Neural cell (in vitro differentiated cells): ENCODE results near the gene SKOR2. TPM values are rescaled to one million over a fixed set of nuclear protein-coding genes. Genes with fewer than 3 reads are reported as not detected.
A peak's percentile ranks its signal among the peaks of the same experiment; 100 is the strongest.

Source experiments
- H2AFZ ChIP-seq: fragments of 200-600, 300-800 bp; sonication (generic), shearing (Covaris generic); 2 replicates; pipeline ENCODE4 v1.6.0; 2014; ENCODE audit warnings: low read depth, mild to moderate bottlenecking, antibody characterized with exemption, low read length, moderate library complexity
- H3F3A ChIP-seq: fragments of 200-600 bp; shearing (Covaris generic); 2 replicates; pipeline ENCODE4 v1.6.1; 2016; ENCODE audit warnings: mild to moderate bottlenecking, moderate library complexity, mixed read lengths, antibody characterized with exemption, low read length; ENCODE audit not compliant: insufficient read depth, poor library complexity, severe bottlenecking
- H3K27ac ChIP-seq: fragments of 200-600, 300-800 bp; sonication (generic), shearing (Covaris generic); 2 replicates; pipeline ENCODE4 v1.5.1; 2014; ENCODE audit warnings: mild to moderate bottlenecking, low read length, moderate library complexity
- H3K27me3 ChIP-seq: fragments of 300-800, 200-600 bp; sonication (generic), shearing (Covaris generic); 2 replicates; pipeline ENCODE4 v1.6.0; 2014; ENCODE audit warnings: mild to moderate bottlenecking, low read depth, low read length, moderate library complexity; ENCODE audit not compliant: insufficient read depth
- H3K36me3 ChIP-seq: fragments of 300-800, 200-600 bp; sonication (generic), shearing (Covaris generic); 2 replicates; pipeline ENCODE4 v1.5.1; 2014; ENCODE audit warnings: mild to moderate bottlenecking, antibody characterized with exemption, low read length, moderate library complexity; ENCODE audit not compliant: insufficient read depth
- H3K4me2 ChIP-seq: fragments of 300-800, 200-600 bp; sonication (generic), shearing (Covaris generic); 2 replicates; pipeline ENCODE4 v1.6.0; 2014; ENCODE audit warnings: mild to moderate bottlenecking, low read length
- H3K4me3 ChIP-seq: fragments of 300-800, 200-600 bp; sonication (generic), shearing (Covaris generic); 2 replicates; pipeline ENCODE4 v1.5.1; 2014; ENCODE audit warnings: mild to moderate bottlenecking, low read length, moderate library complexity
- H3K79me2 ChIP-seq: fragments of 200-600 bp; shearing (Covaris generic); replicated peaks from 2 replicates; pipeline ENCODE4 v1.6.0; 2014; ENCODE audit warnings: mild to moderate bottlenecking, low read length, moderate library complexity; ENCODE audit not compliant: insufficient read depth
- H3K9ac ChIP-seq: fragments of 300-800, 200-600 bp; sonication (generic), shearing (Covaris generic); 2 replicates; pipeline ENCODE4 v1.6.1; 2016; ENCODE audit warnings: mild to moderate bottlenecking, low read length, mixed read lengths
- H3K9me2 ChIP-seq: fragments of 200-600 bp; shearing (Covaris generic); 2 replicates; pipeline ENCODE4 v1.6.1; 2016; ENCODE audit warnings: mild to moderate bottlenecking, low read length, mixed read lengths; ENCODE audit not compliant: insufficient read depth
- H3K9me3 ChIP-seq: fragments of 200-600, 300-800 bp; sonication (generic), shearing (Covaris generic); 2 replicates; pipeline ENCODE4 v1.6.1; 2016; ENCODE audit warnings: mild to moderate bottlenecking, mixed run types, low read length, moderate library complexity, mixed read lengths
- H4K20me1 ChIP-seq: fragments of 200-600 bp; shearing (Covaris generic); 2 replicates; pipeline ENCODE4 v1.6.1; 2016; ENCODE audit warnings: mild to moderate bottlenecking, mixed run types; ENCODE audit not compliant: insufficient read depth
- CTCF ChIP-seq: fragments of 450-650 bp; IDR thresholded peaks from 2 replicates; pipeline ENCODE4 v1.5.1; 2014; ENCODE audit warnings: antibody characterized with exemption, mild to moderate bottlenecking, moderate library complexity; ENCODE audit not compliant: poor library complexity, severe bottlenecking
- EP300 ChIP-seq: fragments of 450-650 bp; conservative IDR thresholded peaks from 2 replicates; pipeline ENCODE4 v1.6.1; 2014; ENCODE audit warnings: antibody characterized with exemption, mild to moderate bottlenecking, moderate library complexity; ENCODE audit not compliant: poor library complexity, severe bottlenecking
- EZH2 ChIP-seq: fragments of 200-600, 300-800 bp; shearing (Covaris generic), sonication (generic); IDR thresholded peaks from 2 replicates; pipeline ENCODE4 v1.6.1; 2014; ENCODE audit warnings: antibody characterized with exemption, low read length, borderline replicate concordance, mild to moderate bottlenecking; ENCODE audit not compliant: insufficient read depth, poor library complexity, severe bottlenecking
- MXI1 ChIP-seq: fragments of 450-650 bp; conservative IDR thresholded peaks from 2 replicates; pipeline ENCODE4 v1.6.1; 2014; ENCODE audit warnings: antibody characterized with exemption, mild to moderate bottlenecking; ENCODE audit not compliant: poor library complexity, severe bottlenecking
- POLR2AphosphoS5 ChIP-seq: IDR thresholded peaks from 2 replicates; pipeline ENCODE4 v1.6.1; 2012
- RAD21 ChIP-seq: fragments of 450-650 bp; conservative IDR thresholded peaks from 2 replicates; pipeline ENCODE4 v1.6.1; 2014; ENCODE audit warnings: antibody characterized with exemption, mild to moderate bottlenecking, moderate library complexity
- REST ChIP-seq: IDR thresholded peaks from 2 replicates; pipeline ENCODE4 v1.6.1; 2012; ENCODE audit warnings: borderline replicate concordance
- SMC3 ChIP-seq: fragments of 450-650 bp; conservative IDR thresholded peaks from 2 replicates; pipeline ENCODE4 v1.6.1; 2014; ENCODE audit warnings: antibody characterized with exemption, mild to moderate bottlenecking, moderate library complexity; ENCODE audit not compliant: poor library complexity
- TAF1 ChIP-seq: IDR thresholded peaks from 2 replicates; pipeline ENCODE4 v1.6.1; 2012; ENCODE audit warnings: low read depth
- polyA plus RNA-seq: library from polyadenylated mRNA; depleted of rRNA; stranded (reverse); fragments of >200 nt; gene quantifications from 2 replicates; pipeline ENCODE4 v1.2.3, GENCODE V29; 2014

SKOR2 gene
- polyA plus RNA-seq, 1 donor from 2014 or later: not detected

- Histone ChIP-seq H4K20me1 (no peaks in the 10 kb centered on the region), H3K4me2 (no peak overlapping the region), H3K9ac (no peak overlapping the region), H3K79me2 (no peaks in the 10 kb centered on the region), H3K9me2 (no peaks in the 10 kb centered on the region), H3K27me3 (peaks cover 100% of the 10 kb centered on the region), H3K36me3 (no peaks in the 10 kb centered on the region), H3K4me3 (no peak overlapping the region), H3F3A (no peaks in the 10 kb centered on the region), H3K9me3 (no peaks in the 10 kb centered on the region), H3K27ac (no peak overlapping the region), H2AFZ (no peak overlapping the region)
- TF ChIP-seq EP300: no peak
- TF ChIP-seq POLR2AphosphoS5: no peak
- TF ChIP-seq REST: peak; percentile 78
- peak; percentile 77 for TF ChIP-seq EZH2
- TF ChIP-seq TAF1: no peak
- TF ChIP-seq SMC3: no peak
- TF ChIP-seq MXI1: no peak
- peak; percentile 33 for TF ChIP-seq CTCF
- TF ChIP-seq RAD21: no peak
Measured at GRCh38 chr18:47260120-47260923, 8.9 kb upstream of the SKOR2 start.

GRCh38 chr18:47254341-47254939 is 3.0 kb upstream of the SKOR2 start:
- Histone ChIP-seq H2AFZ (no peak overlapping the region), H3K4me3 (no peak overlapping the region), H4K20me1 (no peaks in the 10 kb centered on the region), H3K36me3 (no peaks in the 10 kb centered on the region), H3K9me3 (no peaks in the 10 kb centered on the region), H3K79me2 (no peaks in the 10 kb centered on the region), H3K27ac (no peak overlapping the region), H3K9me2 (no peaks in the 10 kb centered on the region), H3K9ac (no peak overlapping the region), H3F3A (no peaks in the 10 kb centered on the region), H3K27me3 (peaks cover 100% of the 10 kb centered on the region), H3K4me2 (no peak overlapping the region)
- no peak for TF ChIP-seq SMC3
- TF ChIP-seq REST: peak; percentile 71
- TF ChIP-seq POLR2AphosphoS5: peak; percentile 17
- TF ChIP-seq RAD21: no peak
- no peak for TF ChIP-seq CTCF
